Measurements from ENCODE around the gene MDM2.
"Not testable (repeated sequence)": the region's sequence is repeated elsewhere in the genome, so short reads cannot be mapped to it uniquely, and the experiment has no call there.

The MDM2 gene

GRCh38 chr12:68806488-68807237 lies 1.3 kb upstream of the MDM2 start:
- no peak for DNase-seq (ENCODE audit: low read depth)

GRCh38 chr12:68807274-68807575 lies 752 bp upstream of the MDM2 start:
- not testable (repeated sequence) for DNase-seq (ENCODE audit: low read depth)

- peak; percentile 31 for DNase-seq (ENCODE audit: low read depth)
Observed at GRCh38 chr12:68808388-68809189, 612 bp downstream of the MDM2 start.

GRCh38 chr12:68809190-68810026 lies 1.4 kb downstream of the MDM2 start:
- DNase-seq (ENCODE audit: low read depth): no peak

- DNase-seq (ENCODE audit: low read depth): not testable (repeated sequence)
Observed at GRCh38 chr12:68810027-68810389, 2.0 kb downstream of the MDM2 start.

- not testable (repeated sequence) for DNase-seq (ENCODE audit: low read depth)
Observed at GRCh38 chr12:68811573-68811972, 3.6 kb downstream of the MDM2 start.

- no peak for DNase-seq (ENCODE audit: low read depth)
Observed at GRCh38 chr12:68812553-68813241, 4.7 kb downstream of the MDM2 start.

GRCh38 chr12:68813242-68813593 lies 5.2 kb downstream of the MDM2 start:
- no peak for DNase-seq (ENCODE audit: low read depth)

- DNase-seq (ENCODE audit: low read depth): no peak
Observed at GRCh38 chr12:68814490-68815231, 6.7 kb downstream of the MDM2 start.

GRCh38 chr12:68815232-68815927 lies 7.4 kb downstream of the MDM2 start:
- no peak for DNase-seq (ENCODE audit: low read depth)

- DNase-seq (ENCODE audit: low read depth): no peak
Observed at GRCh38 chr12:68815928-68816800, 8.2 kb downstream of the MDM2 start.

GRCh38 chr12:68819481-68819880 lies 11.5 kb downstream of the MDM2 start:
- DNase-seq (ENCODE audit: low read depth): not testable (repeated sequence)

- no peak for DNase-seq (ENCODE audit: low read depth)
Observed at GRCh38 chr12:68821357-68822188, 13.6 kb downstream of the MDM2 start.

GRCh38 chr12:68823696-68824095 lies 15.7 kb downstream of the MDM2 start:
- no peak for DNase-seq (ENCODE audit: low read depth)

GRCh38 chr12:68824131-68824530 lies 16.2 kb downstream of the MDM2 start:
- DNase-seq (ENCODE audit: low read depth): no peak

GRCh38 chr12:68824597-68825250 lies 16.7 kb downstream of the MDM2 start:
- DNase-seq (ENCODE audit: low read depth): no peak

GRCh38 chr12:68825569-68826217 lies 17.7 kb downstream of the MDM2 start:
- no peak for DNase-seq (ENCODE audit: low read depth)
